H4 (cell line): ENCODE results near the gene PXDN. TPM values are rescaled to one million over a fixed set of nuclear protein-coding genes. Genes with fewer than 3 reads are reported as not detected.
"Not testable (repeated sequence)": the region's sequence is repeated elsewhere in the genome, so short reads cannot be mapped to it uniquely, and the experiment has no call there.

Source experiments
- DNase-seq: peaks from one replicate; pipeline ENCODE4 v3.0.0-alpha.2; 2015; ENCODE audit warnings: low spot score
- total RNA-seq: library from RNA; depleted of rRNA; stranded (reverse); fragments of >200 nt; shearing (Covaris generic); gene quantifications from 2 replicates; pipeline ENCODE4 v1.2.3, GENCODE V29; 2014

Gene PXDN
- total RNA-seq, 1 experiment from 2014 or later = 171 TPM

DNA sequence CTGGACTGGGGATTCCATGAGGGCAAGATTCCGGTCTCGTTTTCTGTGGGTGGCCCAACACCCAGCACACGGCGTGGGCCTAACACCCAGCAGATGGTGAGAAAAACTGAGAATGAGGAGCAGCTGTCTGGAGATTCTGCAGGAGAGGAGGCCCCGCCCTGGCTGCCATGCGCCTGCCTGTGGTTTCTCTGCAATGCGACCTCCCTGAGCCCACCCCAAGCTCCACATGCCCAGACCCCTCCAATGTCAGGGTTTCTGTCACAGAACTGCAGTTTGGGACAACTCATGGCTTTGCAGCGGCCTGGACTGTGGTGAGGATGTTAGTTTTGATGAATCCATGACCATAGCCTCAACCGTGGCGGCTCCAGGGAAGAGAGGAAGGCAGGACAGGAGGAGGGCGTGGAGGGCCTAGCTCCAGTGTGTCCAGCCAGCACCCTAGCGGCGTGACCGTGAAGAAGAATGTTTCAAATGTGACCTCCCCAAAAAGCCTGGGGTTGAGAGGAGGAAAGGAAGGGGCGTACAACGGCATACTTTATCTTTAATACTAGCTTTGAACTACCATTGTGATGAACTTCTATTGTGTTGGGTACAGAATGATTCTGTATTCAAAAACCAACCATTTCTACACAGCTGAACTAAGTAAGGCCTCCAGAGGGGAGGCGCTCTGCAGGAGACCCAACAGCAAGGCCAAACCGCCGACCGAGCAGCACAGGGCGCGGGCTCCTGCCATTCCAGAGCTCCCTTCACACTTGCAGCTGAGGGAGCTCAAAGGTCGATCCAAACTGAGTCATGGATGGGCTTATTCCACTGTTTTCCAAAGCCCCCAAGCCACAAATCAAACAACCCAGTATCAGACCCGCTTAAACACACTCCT, 3.4 kb downstream of the PXDN start:
- no peak for DNase-seq

DNA sequence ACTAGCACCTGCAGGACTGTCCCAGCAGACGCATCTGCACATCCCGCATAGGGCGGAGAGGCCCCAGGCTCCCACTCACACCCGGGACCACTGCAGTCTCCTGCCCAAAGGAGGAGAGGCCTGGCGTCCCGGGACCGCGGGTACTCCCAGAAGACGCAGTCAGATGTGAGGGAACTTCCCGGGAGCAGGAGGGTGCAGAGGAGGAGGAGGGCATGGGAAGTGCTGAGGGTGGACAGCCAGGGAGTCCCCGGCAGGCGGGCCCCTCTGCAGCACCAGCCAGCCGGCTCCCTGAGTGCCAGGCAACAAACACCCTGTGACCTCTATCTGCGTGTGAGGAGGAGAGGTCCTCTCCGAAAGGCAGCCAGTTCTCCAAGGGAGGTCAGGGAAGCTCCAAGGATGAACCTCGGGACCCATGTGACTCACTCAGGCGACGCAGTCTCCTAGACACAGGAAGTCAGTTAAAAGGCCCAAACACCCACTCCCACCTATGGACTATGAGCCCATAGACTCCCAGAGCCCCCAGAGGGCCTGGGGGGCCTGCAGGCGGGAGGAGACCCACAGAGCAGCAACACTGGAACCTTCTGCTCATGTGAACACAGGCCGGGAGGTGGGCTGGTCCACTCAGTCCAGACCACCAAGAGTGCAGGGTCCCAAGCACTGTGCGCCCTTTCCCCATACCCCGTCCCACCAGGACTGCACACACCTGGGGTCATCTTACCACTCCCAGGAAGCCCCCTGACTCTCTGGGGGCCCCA, 4.2 kb downstream of the PXDN start:
- DNase-seq = no peak

DNA sequence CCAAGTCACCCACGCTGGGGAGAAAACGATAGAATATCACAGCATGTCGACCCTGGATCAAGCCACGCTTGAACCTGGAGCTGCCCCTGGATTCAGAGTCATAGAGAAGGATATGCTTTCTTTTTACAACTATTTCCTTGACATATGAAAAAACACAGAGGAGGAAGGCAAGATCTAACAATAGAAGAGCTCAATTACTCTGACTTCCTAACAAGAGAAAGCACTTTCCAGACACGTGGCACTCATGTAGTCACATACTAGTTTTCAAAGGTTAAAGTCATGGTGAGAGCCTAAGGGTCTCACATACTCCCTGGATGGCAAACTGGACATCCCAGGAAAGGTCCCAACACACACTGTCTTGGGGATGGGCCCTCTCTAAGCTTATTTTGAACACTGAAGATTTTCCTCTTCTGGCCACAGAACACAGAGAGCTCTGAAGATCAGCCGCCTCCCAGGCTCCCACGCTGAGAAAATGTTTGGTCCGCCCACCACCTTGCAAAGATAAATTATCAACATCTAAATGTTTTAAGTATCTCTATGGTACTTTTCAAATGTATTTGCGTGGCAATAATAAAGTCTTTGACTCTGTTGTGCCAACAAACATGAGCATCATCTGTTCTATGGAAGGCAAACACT, 4.9 kb downstream of the PXDN start:
- no peak for DNase-seq

DNA sequence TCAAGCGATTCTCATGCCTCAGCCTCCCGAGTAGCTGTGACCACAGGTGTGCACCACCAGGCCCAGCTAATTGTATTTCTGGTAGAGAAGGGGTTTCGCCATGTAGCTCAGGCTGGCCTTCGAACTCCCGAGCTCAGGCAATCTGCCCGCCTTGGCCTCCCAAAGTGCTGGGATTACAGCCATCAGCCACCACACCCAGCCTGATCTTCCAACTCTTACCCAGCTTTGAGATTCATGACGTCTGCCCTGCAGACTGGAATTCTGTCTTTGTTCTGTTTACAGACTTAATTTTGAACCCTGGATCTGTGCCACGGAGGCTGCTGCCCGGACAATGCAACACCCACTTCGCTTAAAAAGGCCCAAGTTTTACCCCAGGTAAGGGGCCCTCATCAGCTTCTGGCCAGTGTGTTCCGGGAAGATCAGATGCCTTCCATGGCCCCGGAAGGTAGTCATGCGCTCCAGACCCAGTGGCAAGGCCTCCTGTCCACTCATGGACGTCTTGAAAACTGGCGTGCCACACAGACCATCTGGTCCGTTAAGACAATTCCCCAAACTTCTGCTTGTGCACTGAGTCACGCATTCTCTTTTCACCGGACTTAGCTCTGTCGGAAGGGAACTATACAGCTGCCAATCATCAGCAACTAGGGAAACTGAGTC, 5.5 kb downstream of the PXDN start:
- DNase-seq = no peak

DNA sequence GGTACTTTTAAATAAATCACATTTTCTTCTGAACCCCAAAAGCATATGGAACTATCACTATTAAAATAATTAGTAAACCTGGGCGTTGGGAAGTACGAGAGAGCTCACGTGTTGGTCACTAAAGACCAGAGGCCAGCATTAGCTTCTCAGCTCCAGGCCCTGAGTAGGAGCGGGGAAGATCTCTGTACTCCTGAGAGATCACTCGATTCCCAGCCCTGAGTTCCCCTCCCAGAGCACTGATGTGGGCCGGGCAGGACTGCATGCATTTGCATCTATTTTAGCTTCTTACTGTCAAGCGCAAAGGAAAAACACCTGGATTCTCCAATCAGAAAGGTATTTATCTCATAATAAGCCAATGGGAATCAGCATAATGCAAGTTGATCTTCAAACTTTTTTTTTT, 6.2 kb downstream of the PXDN start:
- DNase-seq = no peak

DNA sequence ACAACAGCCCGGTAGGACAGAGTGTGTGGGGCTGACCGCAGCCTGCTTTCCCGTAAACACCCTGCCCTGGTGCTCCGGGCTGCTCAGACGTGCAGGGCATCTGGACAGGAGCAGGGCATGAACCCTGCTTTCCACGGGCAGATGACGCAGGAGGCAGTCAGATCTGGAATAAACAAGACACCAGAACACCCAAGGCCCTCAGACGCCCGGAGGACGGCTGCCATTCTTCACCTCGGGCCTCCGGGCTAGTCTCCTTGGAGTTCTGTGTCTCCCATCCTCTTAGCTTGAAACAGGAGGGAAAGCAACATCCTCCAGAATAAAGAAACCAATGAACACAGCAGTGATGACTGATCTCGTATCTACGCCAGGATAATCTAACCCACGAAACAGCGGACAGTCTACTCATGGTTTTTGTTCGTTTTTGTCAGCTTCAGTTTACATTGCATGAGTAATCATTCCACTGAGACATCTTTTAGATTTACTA, 7.3 kb downstream of the PXDN start:
- peak; percentile 74 for DNase-seq

DNA sequence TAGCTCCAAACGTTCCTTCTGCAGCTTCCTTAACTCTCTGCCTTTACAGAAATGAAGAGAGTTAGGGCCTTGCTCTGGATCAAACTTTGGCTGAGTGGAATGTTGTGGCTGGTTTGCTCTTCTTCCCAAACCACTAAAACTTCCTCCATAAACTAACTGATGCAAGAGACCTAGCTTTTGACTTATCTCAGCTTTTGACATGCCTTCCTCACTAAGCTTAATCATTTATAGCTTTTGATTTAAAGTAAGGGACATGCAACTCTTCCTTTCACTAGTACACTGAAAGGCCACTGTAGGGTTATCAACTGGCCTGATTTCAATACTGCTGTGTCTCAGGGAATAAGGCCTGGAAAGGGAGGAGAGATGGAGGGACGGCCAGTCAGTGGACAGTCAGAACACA, 8.3 kb downstream of the PXDN start:
- no peak for DNase-seq

DNA sequence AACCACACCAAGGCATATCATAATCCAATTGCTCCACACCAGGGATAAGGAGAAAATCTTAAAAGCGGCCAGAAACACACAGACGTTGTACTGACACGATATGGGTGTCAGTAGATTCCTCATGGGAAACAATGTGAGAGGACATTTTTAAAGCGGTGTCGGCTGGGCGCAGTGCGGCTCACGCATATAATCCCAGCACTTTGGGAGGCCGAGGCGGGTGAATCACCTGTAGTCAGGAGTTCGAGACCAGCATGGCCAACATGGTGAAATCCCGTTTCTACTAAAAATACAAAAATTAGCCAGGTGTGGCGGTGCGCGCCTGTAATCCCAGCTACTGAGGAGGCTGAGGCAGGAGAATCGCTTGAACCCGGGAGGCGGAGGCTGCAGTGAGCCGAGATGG, 11.0 kb downstream of the PXDN start:
- DNase-seq = not testable (repeated sequence)

DNA sequence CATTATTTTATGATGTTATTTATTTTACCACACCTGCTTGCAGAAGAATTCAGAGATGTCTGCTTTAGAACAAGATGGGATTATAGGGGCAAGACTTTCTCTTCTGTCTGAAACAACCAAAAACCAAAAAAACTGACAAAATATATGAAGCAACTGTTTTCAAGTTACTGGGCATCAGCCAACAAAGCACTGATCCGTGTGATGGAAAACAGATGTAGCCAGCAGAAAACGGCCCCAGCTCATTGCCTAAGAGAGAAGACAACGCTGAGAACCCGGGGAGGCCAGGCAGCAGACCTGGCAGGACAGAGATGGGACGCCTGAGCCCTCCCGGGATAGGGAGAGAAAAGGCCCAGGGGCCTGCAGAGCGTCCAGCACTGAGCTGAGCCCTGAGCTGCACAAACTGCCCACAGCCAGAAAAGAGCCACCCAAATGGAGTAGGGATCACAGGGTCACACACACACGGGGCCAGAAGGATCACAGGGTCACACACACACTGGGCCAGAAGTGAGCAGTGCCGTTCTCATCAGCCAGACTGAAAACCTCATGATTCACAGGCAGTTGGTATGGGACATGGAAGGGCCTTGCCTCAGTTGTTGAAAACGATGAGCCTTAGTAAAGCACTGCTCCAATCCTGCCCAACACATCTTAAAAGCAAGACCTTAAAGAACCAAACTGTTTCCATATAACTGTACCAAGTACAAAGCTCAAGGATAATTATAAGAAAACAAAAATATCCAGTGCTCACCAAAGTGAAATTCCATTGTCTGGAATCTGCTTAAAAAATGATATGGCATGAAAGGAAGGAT, 12.1 kb downstream of the PXDN start:
- DNase-seq = peak; percentile 56

DNA sequence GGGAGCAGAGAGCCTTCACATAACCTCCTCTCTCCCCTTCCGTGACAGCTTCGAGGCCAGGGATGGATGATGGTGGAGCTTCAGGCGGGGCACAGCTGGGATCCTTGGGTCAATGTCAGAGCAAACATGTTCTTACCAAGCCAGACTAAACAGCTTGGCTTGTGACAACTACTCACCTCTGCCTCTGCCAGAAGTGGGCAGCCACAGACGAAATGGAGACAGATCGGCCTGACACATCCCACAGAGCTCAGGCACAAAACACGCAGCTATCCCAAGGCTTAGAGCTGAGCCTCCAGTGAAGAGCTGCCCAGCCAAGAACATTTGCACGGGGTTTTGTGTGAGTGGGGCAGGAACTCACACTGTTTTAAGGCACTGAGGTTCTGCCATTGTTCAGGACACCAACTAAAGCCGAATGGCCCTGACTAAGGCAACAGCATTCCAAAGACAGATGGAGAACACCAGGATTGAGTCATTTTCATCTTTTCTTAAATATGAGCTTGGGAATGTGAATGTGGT, 12.8 kb downstream of the PXDN start:
- peak; percentile 61 for DNase-seq

DNA sequence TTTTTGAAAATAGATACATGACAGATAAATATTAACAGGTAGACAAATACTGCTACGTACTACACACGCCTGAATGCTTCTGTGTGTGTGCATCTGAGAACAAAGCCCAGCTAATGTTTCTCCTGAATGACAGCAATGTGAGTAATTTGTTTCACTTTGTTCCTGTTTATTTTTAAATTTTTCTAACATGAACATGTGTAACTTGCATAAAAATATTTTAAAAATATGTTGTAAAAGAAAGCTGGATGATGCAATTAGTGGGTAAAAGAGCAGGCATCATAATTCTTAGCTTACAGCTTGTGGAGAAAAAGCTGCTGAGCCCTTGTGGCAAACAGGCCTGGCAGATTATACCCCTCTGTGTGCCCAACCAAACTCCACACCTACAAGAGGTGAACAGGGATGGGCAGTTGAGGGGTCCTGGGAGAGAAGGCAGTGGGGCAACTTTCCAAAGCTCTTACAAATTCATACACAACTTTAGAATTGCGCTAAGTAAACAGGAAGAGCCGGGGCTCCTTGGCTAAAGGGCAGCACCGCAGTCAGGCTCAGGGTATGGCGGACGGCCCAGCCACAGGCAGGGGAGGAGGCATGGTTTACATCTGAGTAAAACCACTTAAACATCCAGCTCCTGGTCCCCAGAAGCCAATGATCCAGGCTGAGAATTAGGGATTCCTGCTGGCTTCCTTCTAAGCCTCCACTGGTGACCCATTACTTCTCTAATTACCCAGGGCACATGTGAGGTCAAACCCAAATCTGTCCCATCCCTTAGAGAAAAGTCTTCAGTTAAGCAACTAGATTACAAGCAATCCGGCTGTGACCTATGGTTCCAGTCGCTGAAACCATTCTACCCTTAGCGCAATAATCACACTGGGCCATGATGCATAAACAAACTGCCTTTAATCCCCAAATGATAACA, 14.0 kb downstream of the PXDN start:
- peak; percentile 81 for DNase-seq

DNA sequence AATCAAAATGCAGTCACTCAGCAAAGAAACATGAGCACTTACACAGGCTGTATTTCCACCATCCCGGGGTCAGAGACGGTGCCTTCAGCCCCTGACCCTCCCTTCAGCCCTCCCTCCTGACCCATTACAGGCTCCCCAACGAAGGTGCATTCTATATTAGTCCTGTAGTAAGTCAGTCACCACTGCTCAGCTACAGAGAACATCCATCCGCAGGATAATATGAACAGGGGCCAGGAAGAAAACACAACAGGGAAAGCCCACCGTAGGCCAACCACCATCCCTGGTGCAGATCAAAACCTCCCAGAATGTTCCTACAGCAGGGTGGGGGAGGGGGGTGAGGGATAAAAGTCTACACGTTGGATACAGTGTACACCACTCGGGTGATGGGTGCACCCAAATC, 15.1 kb downstream of the PXDN start:
- DNase-seq = no peak

DNA sequence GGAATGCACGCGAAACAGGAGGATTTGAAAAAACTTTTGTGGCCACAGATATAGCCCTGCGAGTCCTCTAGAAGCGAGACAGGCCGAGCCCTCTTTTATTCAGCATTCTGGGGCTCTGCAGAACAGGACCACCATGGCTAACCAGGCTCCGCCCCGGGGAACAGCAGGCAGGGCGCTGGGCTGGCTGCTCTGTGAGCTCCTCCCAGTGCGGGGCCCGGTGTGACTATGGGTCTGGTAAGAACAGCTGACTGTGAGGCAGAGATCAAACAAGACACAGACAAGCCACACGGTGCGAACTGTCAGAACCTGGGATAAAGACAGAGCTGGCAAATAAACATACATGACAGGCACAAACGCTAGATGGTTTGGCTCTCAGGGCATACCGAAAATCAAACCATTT, 15.5 kb downstream of the PXDN start:
- DNase-seq = no peak

DNA sequence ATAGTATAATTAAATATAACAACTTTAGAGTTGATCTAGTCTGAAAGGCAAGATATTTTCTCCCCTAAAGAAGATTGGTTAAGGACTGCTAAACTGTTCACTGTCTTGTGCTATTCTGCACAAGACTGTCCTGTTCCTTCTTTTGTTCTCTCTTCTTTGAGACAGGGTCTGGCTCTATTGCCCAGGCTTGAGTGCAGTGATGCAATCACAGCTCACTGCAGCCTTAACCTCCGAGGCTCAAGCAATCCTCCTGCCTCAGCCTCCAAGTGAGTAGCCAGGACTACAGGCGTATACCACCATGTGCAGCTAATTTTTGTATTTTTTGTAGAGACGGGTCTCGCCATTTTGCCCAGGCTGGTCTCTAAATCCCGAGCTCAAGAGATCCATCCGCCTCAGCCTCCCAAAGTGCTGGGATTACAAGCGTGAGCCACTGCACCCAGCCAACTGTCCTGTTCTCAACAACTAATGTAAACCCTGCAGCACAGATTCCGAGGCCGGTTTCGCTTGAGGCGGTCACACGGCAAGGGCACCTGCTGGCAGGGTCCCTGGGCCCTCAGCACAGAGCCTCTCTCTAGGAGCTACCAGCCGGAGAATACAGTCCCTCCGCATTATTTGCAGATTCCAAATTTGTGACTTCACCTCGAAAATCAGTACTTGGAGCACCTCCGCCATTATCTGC, 16.4 kb downstream of the PXDN start:
- DNase-seq = no peak

DNA sequence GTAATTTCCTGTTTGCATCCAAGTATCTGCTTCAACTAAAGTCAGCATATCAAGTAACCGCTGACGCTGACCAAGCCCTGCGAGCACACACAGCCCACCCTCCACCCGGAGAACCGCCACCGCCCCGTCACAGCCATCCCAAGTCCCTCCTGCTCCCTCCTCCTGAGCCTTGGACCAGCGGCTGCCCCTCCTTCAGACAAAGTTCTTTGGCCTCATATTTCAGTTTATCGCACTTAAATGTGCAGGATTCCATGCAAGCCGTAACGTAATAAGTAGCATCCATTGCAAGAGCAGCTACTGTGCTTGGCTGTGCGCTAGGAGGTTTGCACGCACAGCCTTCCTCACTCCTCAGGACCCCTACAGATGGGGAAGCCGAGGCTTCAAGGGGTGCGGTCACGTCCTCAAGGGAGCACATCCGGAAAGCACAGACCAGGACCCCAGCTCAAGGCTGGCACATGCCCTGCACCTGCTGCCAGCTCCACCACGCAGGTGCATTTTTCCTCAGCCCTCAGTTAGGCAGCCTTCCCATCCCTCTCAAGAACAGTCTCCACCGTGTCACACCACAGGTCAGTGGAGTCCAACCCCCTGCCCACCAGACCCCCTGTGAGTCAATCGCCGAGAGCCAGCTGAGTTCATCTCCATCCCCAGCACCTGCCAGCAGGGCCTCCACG, 17.1 kb downstream of the PXDN start:
- no peak for DNase-seq

DNA sequence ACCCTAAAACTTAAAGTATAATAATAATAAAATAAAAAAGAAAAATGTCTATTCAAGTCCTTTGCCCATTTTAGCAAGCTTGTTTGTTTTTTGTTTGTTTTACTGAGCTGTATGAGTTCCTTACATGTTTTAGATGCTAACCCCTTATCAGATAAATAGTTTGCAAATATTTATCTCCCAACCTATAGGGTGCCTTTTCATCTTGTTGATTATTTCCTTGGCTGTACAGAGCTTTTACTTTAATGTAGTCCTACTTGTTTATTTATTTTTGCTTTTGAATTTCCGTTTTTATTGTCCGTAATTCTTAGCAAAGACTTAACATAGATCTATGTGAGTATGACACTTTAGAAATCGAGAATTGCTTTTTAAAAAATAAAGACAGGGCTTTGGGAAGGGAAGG, 17.8 kb downstream of the PXDN start:
- DNase-seq = no peak

DNA sequence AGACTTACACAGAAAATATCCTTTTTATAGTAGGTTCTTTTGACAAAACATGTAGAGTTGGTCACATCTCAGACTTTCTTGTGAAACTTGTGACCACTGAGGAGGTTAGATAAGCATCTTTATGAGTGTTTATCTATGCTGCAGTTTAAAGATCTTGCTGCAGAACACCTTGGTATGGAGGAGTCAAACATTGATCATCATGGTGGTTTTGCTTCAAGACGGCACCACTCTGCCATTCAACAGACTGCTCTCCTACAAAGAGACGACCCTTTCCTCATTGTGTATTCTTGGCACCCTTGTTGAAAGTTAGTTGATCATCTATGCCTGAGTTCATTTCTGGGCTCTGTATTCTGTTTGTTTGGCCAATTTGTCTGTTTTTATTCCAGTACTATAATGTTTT, 20.0 kb downstream of the PXDN start:
- not testable (repeated sequence) for DNase-seq

DNA sequence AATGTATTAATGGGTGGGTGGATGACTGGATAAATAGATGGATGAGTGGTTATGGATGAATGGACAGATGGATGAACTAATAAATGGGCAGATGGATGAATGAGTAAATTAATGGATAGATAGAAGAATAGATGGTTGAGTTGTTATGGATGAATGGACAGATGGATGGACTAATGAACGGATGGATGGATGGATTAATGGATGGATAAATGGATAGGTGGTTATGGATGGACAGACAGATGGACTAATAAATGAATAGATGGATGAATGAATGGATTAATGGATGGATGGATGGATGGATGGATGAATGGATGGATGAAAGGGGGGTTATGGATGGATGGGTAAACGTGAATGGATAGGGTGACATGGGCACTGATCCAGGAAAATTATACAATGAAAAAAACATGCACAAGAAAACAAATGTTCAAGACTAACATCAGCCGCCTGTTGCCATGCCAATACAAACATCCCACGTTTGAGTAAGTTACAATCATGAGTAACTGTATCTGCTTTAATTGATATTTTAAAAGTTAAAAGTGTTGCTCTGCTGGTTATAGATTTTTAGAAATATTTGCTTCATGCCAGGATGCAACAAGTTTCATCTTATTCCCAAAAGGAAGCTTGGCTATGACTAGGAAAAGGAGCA, 20.8 kb downstream of the PXDN start:
- DNase-seq = no peak
